Non-pigmented ciliary epithelial cell (primary cell): Measurements from ENCODE around the gene AFAP1L2.

Source experiments
- DNase-seq: peaks from one replicate; pipeline ENCODE4 v3.0.0-alpha.2; 2010; ENCODE audit warnings: low read depth

Gene AFAP1L2

DNA sequence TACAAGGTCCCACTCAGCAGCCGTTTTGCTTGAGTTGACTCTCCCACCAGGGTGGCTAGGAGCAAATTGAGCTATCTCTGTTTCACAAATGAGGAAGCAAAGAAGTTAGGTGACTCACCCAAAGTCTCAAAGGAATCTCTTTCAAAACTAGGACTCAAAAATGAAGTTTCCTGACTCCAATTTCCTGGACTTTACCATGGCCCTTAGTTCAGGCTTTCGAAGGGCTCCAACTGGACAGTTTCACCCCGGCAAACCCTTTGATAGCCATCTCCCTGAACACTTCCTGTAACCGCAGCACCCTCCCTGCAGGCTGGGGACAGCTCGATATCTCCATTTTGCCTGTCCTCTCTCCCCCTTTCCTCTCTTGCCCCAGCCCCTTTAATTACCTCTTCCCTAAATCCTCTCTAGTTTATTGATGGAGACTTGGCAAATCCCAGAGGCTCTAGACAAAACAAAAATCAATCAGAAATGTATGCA is 4.7 kb upstream of the AFAP1L2 start:
- no peak for DNase-seq

DNA sequence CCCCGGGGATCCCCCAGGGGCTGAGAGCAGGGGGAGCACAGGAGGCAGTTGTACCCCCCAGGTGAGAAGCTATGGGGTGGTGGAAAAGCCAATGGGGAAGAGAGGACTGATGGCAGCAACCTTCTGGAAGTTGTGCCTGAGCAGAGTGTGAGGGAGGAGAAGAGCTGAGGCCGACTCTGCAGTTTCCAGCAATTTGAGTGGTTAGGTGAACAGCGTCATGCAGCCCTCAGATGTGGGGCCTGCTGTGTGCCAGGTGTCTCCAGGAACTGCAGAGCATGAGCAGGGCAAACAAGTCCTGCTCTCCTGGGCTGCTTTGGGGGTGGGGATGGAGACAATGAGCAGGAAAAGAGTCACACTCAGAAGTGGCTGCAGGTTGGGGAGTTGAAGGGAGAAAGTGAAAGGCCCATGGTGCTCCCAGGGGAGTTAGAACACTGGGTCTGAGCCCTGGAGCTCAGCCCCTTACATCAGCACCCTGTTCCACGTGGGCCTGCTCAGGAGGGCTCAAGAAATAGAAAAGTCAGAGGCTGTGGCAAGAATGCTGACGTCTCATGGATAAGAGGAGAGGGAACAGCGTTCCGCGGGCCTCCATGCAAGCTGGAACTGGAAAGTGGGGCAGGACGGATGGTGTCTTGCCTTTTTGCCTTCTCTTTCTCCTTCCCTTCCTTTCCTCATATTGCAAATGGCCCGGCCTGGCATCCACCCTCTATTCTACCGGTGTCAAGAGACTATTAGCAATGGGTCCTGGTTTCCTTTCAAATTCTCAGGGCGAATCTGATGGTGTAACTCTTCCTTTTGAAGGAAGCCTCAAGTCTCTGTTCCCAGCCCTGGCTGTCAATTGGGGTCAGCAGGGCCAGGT is 4.0 kb upstream of the AFAP1L2 start:
- no peak for DNase-seq

- DNase-seq = no peak
Observed at GRCh38 chr10:114406455-114406854, 2.2 kb upstream of the AFAP1L2 start.

DNA sequence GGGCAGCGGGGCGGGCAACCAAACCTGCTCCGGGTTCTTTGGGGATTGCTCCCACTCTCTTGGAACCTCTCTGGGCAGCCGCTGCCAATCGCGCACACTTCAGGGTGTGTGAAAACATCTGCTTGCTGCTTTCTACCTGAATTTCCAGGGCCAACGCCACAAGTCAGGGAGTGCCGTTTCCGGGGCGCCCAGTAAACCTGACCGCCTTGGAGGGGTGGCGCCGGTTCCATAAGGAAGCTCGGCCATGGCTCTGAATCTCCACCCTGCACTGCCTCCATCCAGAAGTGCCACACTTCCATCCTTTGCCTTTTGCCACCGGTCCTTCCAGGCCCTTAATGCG is 679 bp upstream of the AFAP1L2 start:
- no peak for DNase-seq

GRCh38 chr10:114403541-114404161 is 651 bp downstream of the AFAP1L2 start:
- no peak for DNase-seq

GRCh38 chr10:114402871-114403540 is 1.3 kb downstream of the AFAP1L2 start:
- no peak for DNase-seq

- no peak for DNase-seq
Observed at GRCh38 chr10:114402233-114402632, 2.1 kb downstream of the AFAP1L2 start.

- DNase-seq = no peak
Observed at GRCh38 chr10:114401195-114401791, 3.0 kb downstream of the AFAP1L2 start.

DNA sequence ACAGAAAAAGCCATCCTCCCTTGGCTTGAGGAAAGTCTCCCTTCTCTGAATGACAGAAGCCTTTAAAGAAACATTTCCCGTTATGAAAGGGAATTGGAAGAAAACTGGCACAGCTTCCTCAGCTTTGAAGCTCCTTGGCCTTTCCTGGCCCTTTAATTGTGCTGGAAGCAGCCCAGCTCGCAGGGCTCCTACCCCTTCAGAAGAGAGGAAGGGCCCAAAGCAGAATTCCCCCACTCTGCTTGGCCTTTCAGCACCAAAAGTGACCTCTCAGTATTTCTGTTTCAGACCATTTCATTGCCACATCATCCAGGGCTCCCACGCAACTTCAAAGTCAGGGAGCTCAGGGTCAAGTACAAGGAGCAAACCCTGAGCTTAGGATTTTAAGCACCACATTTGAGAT is 4.2 kb downstream of the AFAP1L2 start:
- no peak for DNase-seq

GRCh38 chr10:114399576-114399975 is 4.7 kb downstream of the AFAP1L2 start:
- no peak for DNase-seq

- DNase-seq = no peak
Observed at GRCh38 chr10:114398587-114399331, 5.5 kb downstream of the AFAP1L2 start.

GRCh38 chr10:114397651-114398145 is 6.6 kb downstream of the AFAP1L2 start:
- DNase-seq = no peak

- no peak for DNase-seq
Observed at GRCh38 chr10:114396464-114396863, 7.8 kb downstream of the AFAP1L2 start.

GRCh38 chr10:114395366-114396022 is 8.8 kb downstream of the AFAP1L2 start:
- DNase-seq = no peak

DNA sequence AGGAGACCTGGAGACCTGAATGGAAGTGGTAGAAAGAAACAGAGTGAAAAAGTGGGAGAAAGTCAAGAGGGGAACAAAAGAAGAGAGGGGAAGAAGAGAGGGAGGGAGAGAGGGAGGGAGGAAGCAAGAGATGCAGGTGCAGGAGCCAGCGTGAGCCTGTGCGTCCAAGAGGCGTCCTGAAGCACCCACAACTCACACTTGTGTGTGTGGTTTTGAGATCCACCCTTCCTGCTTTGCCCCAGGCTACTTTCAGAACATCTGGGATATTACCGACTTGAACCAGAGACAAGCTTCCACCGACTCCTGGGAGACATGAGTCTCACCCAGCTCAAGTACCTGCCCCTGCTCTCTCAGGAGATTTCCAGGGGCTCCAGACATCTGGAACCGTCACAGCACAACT is 9.8 kb downstream of the AFAP1L2 start:
- DNase-seq = no peak

DNA sequence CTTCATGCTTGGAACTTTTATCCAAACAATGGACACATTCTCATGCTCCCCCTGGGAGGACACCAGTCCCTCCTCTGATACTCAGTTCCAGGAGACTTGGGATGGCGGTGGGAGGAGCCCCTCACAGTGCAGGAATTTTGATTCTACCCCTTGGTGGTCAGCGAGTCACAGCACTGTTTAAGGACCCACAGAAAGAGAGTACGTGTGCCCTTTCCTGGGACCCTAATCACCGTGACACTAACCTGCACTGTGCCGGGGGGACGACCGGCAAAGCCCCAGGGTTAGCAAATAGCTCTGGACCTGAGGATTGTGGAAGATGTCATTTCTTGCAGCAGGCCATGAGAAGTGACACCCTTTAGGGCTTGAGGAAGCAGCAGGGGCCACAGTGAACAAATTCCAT is 10.4 kb downstream of the AFAP1L2 start:
- no peak for DNase-seq

- no peak for DNase-seq
Observed at GRCh38 chr10:114393482-114393881, 10.8 kb downstream of the AFAP1L2 start.

DNA sequence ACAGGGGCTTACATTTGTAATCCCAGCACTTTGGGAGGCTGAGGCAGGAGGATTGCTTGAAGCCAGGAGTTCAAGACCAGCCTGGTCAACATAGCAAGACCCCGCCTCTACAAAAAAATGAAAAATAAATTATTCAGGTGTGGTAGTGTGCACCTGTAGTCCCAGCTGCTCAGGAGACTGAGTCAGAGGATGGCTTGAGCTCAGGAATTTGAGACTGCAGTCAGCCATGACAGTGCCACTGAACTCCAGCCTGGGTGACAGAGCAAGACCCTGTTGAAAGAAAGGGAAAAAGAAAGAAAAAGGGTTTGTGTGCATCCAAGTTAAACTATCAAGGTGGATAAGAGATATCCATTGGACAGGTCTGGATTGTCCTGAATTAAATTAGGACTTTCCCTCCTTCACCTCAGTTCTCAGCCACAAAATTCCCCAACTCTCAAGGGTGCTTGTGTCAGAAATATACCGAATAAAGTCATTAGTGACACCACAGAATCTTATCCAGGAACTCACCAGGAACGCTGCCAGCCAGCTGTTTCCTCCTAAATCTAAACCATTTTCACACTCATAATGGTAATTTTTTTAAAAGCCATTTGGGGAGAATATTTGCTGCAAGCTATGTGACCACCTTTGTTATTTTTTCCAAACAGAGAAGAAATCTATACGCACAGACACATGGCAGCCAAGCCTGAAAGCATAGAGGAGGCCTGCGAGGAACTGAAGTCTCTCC is 12.0 kb downstream of the AFAP1L2 start:
- no peak for DNase-seq

GRCh38 chr10:114391599-114391998 is 12.7 kb downstream of the AFAP1L2 start:
- DNase-seq = no peak

- DNase-seq = no peak
Observed at GRCh38 chr10:114389426-114389825, 14.9 kb downstream of the AFAP1L2 start.

GRCh38 chr10:114388275-114388674 is 16.0 kb downstream of the AFAP1L2 start:
- DNase-seq = no peak
